Keratinocyte (primary cell): ENCODE measurements around the gene SERPINA5.

Experiments
- CTCF ChIP-seq, 3 experiments: IDR thresholded peaks in 1 of 3; conservative IDR thresholded peaks in 1 of 3; optimal IDR thresholded peaks in 1 of 3; 2 replicates in 2 of 3; 3 replicates in 1 of 3; pipeline versions ENCODE3 to v1.5.1; 2011; ENCODE audit warnings: low read length in 3 of 3, mild to moderate bottlenecking in 3 of 3, moderate library complexity in 2 of 3, control low read depth in 1 of 3, inconsistent platforms in 1 of 3; ENCODE audit not compliant: insufficient read depth in 2 of 3; ENCODE audit errors: extremely low read depth in 1 of 3
- EZH2 ChIP-seq: IDR thresholded peaks from one replicate; pipeline ENCODE4 v1.6.1; 2012; ENCODE audit warnings: inconsistent platforms, mild to moderate bottlenecking, low read length, moderate library complexity

GRCh38 chr14:94583557-94583956, 2.3 kb downstream of the SERPINA5 start:
- no peak for TF ChIP-seq CTCF (optimal IDR thresholded peaks at IDR 0.05 in 1 of 3, IDR thresholded peaks at IDR 0.05 in 1 of 3, conservative IDR thresholded peaks at IDR 0.05 in 1 of 3; ENCODE audit: extremely low read depth in 1 of 3, insufficient read depth in 2 of 3, low read length in 3 of 3)
- no peak for TF ChIP-seq EZH2
